Glutamatergic neuron (in vitro differentiated cells): Measurements from ENCODE around the gene COX20. TPM values are rescaled to one million over a fixed set of nuclear protein-coding genes. Genes with fewer than 3 reads are reported as not detected.
A peak's percentile ranks its signal among the peaks of the same experiment; 100 is the strongest.

Experiments
- DNase-seq: peaks from one replicate; pipeline ENCODE4 v3.0.0; 2022
- H3K27ac Mint-ChIP-seq: one replicate; pipeline ENCODE4 v1.8.0; 2020; ENCODE audit warnings: mild to moderate bottlenecking, mixed read lengths, inconsistent platforms; ENCODE audit not compliant: unreplicated experiment
- H3K27me3 Mint-ChIP-seq: one replicate; pipeline ENCODE4 v1.8.0; 2020; ENCODE audit warnings: mild to moderate bottlenecking, moderate library complexity, mixed read lengths, inconsistent platforms; ENCODE audit not compliant: unreplicated experiment
- H3K36me3 Mint-ChIP-seq: one replicate; pipeline ENCODE4 v1.8.0; 2020; ENCODE audit warnings: mild to moderate bottlenecking, mixed read lengths, inconsistent platforms; ENCODE audit not compliant: unreplicated experiment
- H3K4me1 Mint-ChIP-seq: one replicate; pipeline ENCODE4 v1.8.0; 2020; ENCODE audit warnings: mild to moderate bottlenecking, low read depth, mixed read lengths, inconsistent platforms; ENCODE audit not compliant: unreplicated experiment
- H3K4me3 Mint-ChIP-seq: one replicate; pipeline ENCODE4 v1.8.0; 2020; ENCODE audit warnings: mild to moderate bottlenecking, mixed read lengths, inconsistent platforms; ENCODE audit not compliant: unreplicated experiment
- H3K9me3 Mint-ChIP-seq: one replicate; pipeline ENCODE4 v1.8.0; 2020; ENCODE audit warnings: mild to moderate bottlenecking, moderate library complexity, mixed read lengths, inconsistent platforms; ENCODE audit not compliant: unreplicated experiment
- CTCF ChIP-seq: fragments of 200-600 bp; sonication (generic); IDR thresholded peaks from one replicate; pipeline ENCODE4 v1.5.0; 2021; ENCODE audit not compliant: partially characterized antibody, unreplicated experiment
- total RNA-seq: library from RNA; stranded (reverse); fragmentation: NEBNext Ultra II Directional; extraction: Animal tissue kit (Norgen Biotek cat#: 25700); gene quantifications from one replicate; pipeline ENCODE4 v1.2.1, GENCODE V29; 2021; ENCODE audit not compliant: unreplicated experiment

COX20 gene
- total RNA-seq, 1 donor from 2014 or later: 35.3 TPM

DNA sequence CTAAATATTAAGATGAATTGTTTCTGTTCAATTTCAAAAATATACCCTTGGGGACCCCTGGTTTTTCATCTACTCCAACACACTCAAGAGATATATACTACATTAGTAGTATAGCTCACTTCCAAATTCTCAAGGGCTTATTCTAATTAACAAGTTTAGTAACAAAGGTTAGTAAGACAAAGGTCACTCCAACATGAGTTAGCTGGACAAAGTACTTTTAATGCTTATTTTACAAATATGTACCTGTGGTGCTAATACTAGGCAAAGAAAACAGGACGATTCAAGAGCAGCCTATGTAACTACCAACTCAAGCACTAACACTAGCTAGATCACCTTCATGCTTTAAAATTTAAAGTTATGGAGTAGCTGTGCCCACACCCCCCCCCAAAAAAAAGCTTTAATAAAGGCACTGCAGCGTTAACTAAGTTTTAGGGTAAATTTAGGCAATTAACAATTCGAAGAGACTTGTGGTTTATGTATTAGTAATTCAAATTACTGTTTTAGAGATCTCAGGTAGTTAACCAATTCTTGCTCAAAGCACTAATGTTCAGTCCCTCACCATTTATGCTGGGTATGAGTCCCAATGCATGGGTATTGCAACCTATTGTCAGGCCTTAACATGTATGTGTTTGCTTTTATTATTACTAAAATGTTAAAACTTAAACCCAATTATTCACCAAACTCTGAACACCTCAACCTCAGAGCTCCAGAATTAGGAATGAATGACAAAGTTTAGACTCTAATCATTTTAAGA, 14.8 kb downstream of the COX20 start:
- no peak for TF ChIP-seq CTCF
- no peak for DNase-seq
- Mint-ChIP-seq H3K4me3 (peak overlapping the region; percentile 42), H3K27ac (no peak overlapping the region), H3K9me3 (peaks cover 2% of the 10 kb centered on the region), H3K27me3 (peaks cover 5% of the 10 kb centered on the region), H3K4me1 (peaks cover 2% of the 10 kb centered on the region), H3K36me3 (no peaks in the 10 kb centered on the region)

- H3K4me1 Mint-ChIP-seq: peaks cover 2% of the 10 kb centered on the region
- H3K27me3 Mint-ChIP-seq: peaks cover 6% of the 10 kb centered on the region
- no peak for DNase-seq
- TF ChIP-seq CTCF: no peak
- no peak overlapping the region for H3K4me3 Mint-ChIP-seq
- no peak overlapping the region for H3K27ac Mint-ChIP-seq
- H3K9me3 Mint-ChIP-seq: peaks cover 3% of the 10 kb centered on the region
- no peaks in the 10 kb centered on the region for H3K36me3 Mint-ChIP-seq
Observed at GRCh38 chr1:244850896-244851295, 15.4 kb downstream of the COX20 start.

DNA sequence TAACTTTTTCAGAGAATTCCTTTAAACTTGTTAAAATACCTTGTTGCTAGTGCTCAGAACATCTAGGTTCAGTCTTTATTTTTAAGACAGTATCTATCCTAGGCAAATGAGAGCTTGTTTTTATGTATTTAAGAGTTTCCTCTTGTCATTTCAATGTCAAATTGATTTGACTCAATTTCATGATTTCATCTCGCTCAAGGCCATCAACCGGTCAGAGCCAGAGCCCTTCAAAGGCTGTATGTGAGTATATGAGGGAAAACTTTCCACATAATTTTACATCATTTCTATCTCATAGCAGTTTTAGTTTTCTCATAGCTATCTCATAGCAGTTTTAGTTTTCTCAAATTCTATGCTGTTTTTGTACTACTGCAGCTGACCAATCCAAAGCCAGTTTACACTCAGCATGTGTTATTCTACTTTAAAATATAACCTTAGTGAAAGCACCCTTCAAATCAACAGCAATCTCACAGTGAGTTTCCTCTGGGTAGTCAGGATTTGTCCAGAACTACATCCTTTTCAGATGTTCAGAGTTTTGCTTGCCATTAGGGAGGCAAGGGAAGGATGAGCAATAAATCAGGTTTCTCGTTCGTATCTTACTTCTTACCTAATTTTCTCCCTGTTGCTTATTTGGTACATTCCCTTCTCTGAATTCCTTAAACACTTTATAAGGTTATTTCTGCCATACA, 16.2 kb downstream of the COX20 start:
- peaks cover 2% of the 10 kb centered on the region for H3K4me1 Mint-ChIP-seq
- peaks cover 3% of the 10 kb centered on the region for H3K9me3 Mint-ChIP-seq
- H3K4me3 Mint-ChIP-seq: no peak overlapping the region
- no peak for DNase-seq
- H3K27me3 Mint-ChIP-seq: peaks cover 6% of the 10 kb centered on the region
- TF ChIP-seq CTCF: no peak
- H3K27ac Mint-ChIP-seq: no peak overlapping the region
- peaks cover 4% of the 10 kb centered on the region for H3K36me3 Mint-ChIP-seq

DNA sequence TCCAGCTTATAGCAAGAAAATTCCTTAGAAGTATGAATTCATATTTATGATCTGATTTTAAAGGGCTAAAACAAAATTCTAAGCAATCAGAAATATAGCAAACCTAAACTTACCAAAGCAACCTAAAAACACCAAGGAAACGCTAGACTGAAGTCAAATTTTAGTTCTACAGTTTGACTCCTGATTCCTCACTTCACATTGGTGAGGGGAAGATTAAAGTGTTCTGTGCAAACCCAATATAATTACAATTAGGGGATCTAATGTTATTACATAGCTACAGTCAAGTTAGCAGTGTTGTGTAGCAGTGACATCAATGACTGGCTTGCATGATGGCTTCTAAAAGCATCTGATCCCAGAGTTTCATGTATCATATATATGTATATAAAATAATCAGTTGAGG, 17.2 kb downstream of the COX20 start:
- no peak for DNase-seq
- H3K27me3 Mint-ChIP-seq: peaks cover 6% of the 10 kb centered on the region
- H3K36me3 Mint-ChIP-seq: peaks cover 7% of the 10 kb centered on the region
- H3K4me3 Mint-ChIP-seq: no peak overlapping the region
- H3K4me1 Mint-ChIP-seq: no peaks in the 10 kb centered on the region
- H3K9me3 Mint-ChIP-seq: peaks cover 3% of the 10 kb centered on the region
- H3K27ac Mint-ChIP-seq: no peak overlapping the region
- TF ChIP-seq CTCF: no peak

DNA sequence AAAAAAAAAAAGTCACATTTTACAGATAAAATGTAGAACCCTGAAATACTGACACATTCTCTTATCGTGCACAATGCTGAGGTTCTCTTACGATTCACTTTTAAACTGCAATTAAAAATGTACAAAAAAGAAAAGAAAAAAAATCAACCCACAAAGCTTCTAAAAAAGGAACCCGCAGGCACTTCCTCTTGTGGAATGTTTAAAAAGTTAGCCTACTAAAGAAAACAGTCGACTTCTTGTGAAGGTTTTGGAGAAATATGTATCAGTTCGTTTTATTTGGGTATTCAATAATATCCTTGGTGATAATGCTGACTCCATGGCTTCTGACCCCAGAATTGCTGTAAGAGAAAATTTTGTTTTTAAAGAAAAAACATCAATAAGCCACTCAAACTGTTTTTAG, 18.7 kb downstream of the COX20 start:
- DNase-seq: no peak
- H3K4me3 Mint-ChIP-seq: no peak overlapping the region
- peaks cover 3% of the 10 kb centered on the region for H3K9me3 Mint-ChIP-seq
- H3K27me3 Mint-ChIP-seq: peaks cover 6% of the 10 kb centered on the region
- no peak overlapping the region for H3K27ac Mint-ChIP-seq
- peaks cover 4% of the 10 kb centered on the region for H3K4me1 Mint-ChIP-seq
- TF ChIP-seq CTCF: no peak
- H3K36me3 Mint-ChIP-seq: peaks cover 7% of the 10 kb centered on the region
